Measurements from ENCODE around the gene C1RL.
"Not testable (repeated sequence)": the region's sequence is repeated elsewhere in the genome, so short reads cannot be mapped to it uniquely, and the experiment has no call there.

GRCh38 chr12:7049973-7050372 lies 59.0 kb downstream of the C1RL start:
- TF ChIP-seq CTCF (conservative IDR thresholded peaks at IDR 0.05; ENCODE audit: low read length); EZH2phosphoT487 (IDR thresholded peaks at IDR 0.05; ENCODE audit: borderline replicate concordance, low read depth, low read length): not testable (repeated sequence)
